Muscle of leg (tissue), 11 donors: Measurements from ENCODE around the gene SUPT6H. TPM values are rescaled to one million over a fixed set of nuclear protein-coding genes. Genes with fewer than 3 reads are reported as not detected.
A peak's percentile ranks its signal among the peaks of the same experiment; 100 is the strongest.
"Not testable (repeated sequence)": the region's sequence is repeated elsewhere in the genome, so short reads cannot be mapped to it uniquely, and the experiment has no call there.

ENCODE experiments used
- DNase-seq: peaks from one replicate; pipeline ENCODE4 v3.0.0; 2013
- H3K27ac ChIP-seq: one replicate; pipeline ENCODE4 v1.5.1; 2013; ENCODE audit warnings: mild to moderate bottlenecking, low read length, control low read depth
- H3K27me3 ChIP-seq: one replicate; pipeline ENCODE4 v1.6.1; 2013; ENCODE audit warnings: low read length; ENCODE audit not compliant: control insufficient read depth, insufficient read depth
- H3K36me3 ChIP-seq: one replicate; pipeline ENCODE4 v1.6.1; 2013; ENCODE audit warnings: low read length; ENCODE audit not compliant: control insufficient read depth, insufficient read depth
- H3K4me1 ChIP-seq: one replicate; pipeline ENCODE4 v1.6.1; 2013; ENCODE audit warnings: low read length; ENCODE audit not compliant: control insufficient read depth, insufficient read depth
- H3K4me3 ChIP-seq: one replicate; pipeline ENCODE4 v1.5.1; 2013; ENCODE audit warnings: low read length, control low read depth
- H3K9me3 ChIP-seq: replicated peaks from 2 replicates; pipeline ENCODE4 v1.6.1; 2013; ENCODE audit warnings: low read depth, low read length; ENCODE audit not compliant: control insufficient read depth
- WGBS: methylation state at CpG from one replicate; pipeline ENCODE4 v1.1.5; 2013; ENCODE audit warnings: missing lambda C conversion rate; ENCODE audit not compliant: insufficient coverage; 5-methylcytosine and 5-hydroxymethylcytosine counted together
- polyA plus RNA-seq, 8 donors: library from polyadenylated mRNA; unstranded; fragments of 120-200 nt; gene quantifications; one replicate each; pipeline versions ENCODE4 v1.2.1 to v1.2.3, GENCODE V29; 2013; ENCODE audit warnings: inconsistent platforms in 1 of 8, low replicate concordance in 1 of 8; ENCODE audit not compliant: insufficient read length in 8 of 8, insufficient read depth in 1 of 8
- total RNA-seq: library from RNA; stranded (reverse); fragments of 120-200 nt; gene quantifications from one replicate; pipeline ENCODE4 v1.2.4, GENCODE V29; 2013

SUPT6H gene
- total and polyA plus RNA-seq, 9 donors = 28.1 to 53.3 (median 43.5) TPM

GRCh38 chr17:28646039-28646754 is 15.8 kb upstream of the SUPT6H start:
- Histone ChIP-seq H3K4me3 (no peak overlapping the region), H3K9me3 (no peaks in the 10 kb centered on the region), H3K36me3 (peaks cover 39% of the 10 kb centered on the region), H3K27me3 (no peaks in the 10 kb centered on the region), H3K27ac (peak overlapping the region; percentile 98), H3K4me1 (peaks cover 28% of the 10 kb centered on the region)
- DNase-seq = no peak
- 80% methylated on average over 8 of the region's 12 CpGs for WGBS

- Histone ChIP-seq H3K4me3 (no peak overlapping the region), H3K4me1 (peaks cover 21% of the 10 kb centered on the region), H3K27ac (no peak overlapping the region), H3K27me3 (no peaks in the 10 kb centered on the region), H3K9me3 (no peaks in the 10 kb centered on the region), H3K36me3 (peaks cover 23% of the 10 kb centered on the region)
- no peak for DNase-seq
- WGBS = 64% methylated on average over 1 of the region's 2 CpGs
Observed at GRCh38 chr17:28648698-28649097, 13.3 kb upstream of the SUPT6H start.

GRCh38 chr17:28655160-28655559 is 6.8 kb upstream of the SUPT6H start:
- H3K36me3 ChIP-seq = peaks cover 41% of the 10 kb centered on the region
- peaks cover 2% of the 10 kb centered on the region for H3K9me3 ChIP-seq
- no CpG with 5 or more reads among the region's 5 CpGs for WGBS
- no peaks in the 10 kb centered on the region for H3K4me1 ChIP-seq
- H3K4me3 ChIP-seq = no peak overlapping the region
- no peaks in the 10 kb centered on the region for H3K27me3 ChIP-seq
- no peak overlapping the region for H3K27ac ChIP-seq
- no peak for DNase-seq

- WGBS = 100% methylated on average over 3 of the region's 5 CpGs
- Histone ChIP-seq H3K9me3 (peaks cover 2% of the 10 kb centered on the region), H3K36me3 (peaks cover 28% of the 10 kb centered on the region), H3K27ac (no peak overlapping the region), H3K27me3 (no peaks in the 10 kb centered on the region), H3K4me3 (no peak overlapping the region), H3K4me1 (peaks cover 3% of the 10 kb centered on the region)
- DNase-seq = no peak
Observed at GRCh38 chr17:28657756-28658155, 4.2 kb upstream of the SUPT6H start.

GRCh38 chr17:28658342-28658741 is 3.7 kb upstream of the SUPT6H start:
- H3K36me3 ChIP-seq = peaks cover 28% of the 10 kb centered on the region

GRCh38 chr17:28658766-28659496 is 3.1 kb upstream of the SUPT6H start:
- not testable (repeated sequence) for H3K9me3 ChIP-seq, H3K4me1 ChIP-seq, H3K27me3 ChIP-seq, H3K4me3 ChIP-seq, H3K27ac ChIP-seq, DNase-seq
- peaks cover 28% of the 10 kb centered on the region for H3K36me3 ChIP-seq
- 97% methylated on average over 33 of the region's 46 CpGs for WGBS

More at GRCh38 chr17:28658342-28658741, 3.7 kb upstream of the SUPT6H start:
- not testable (repeated sequence) for H3K27ac ChIP-seq, H3K4me3 ChIP-seq, H3K27me3 ChIP-seq, H3K9me3 ChIP-seq, DNase-seq, H3K4me1 ChIP-seq
- 100% methylated on average over 3 of the region's 8 CpGs for WGBS

GRCh38 chr17:28659497-28659881 is 2.5 kb upstream of the SUPT6H start:
- not testable (repeated sequence) for H3K9me3 ChIP-seq, DNase-seq, H3K27me3 ChIP-seq, H3K4me3 ChIP-seq, H3K4me1 ChIP-seq, H3K27ac ChIP-seq
- peaks cover 28% of the 10 kb centered on the region for H3K36me3 ChIP-seq
- WGBS = 98% methylated on average over 17 of the region's 23 CpGs

GRCh38 chr17:28662527-28662829 is 473 bp downstream of the SUPT6H start:
- Histone ChIP-seq H3K4me1 (peaks cover 6% of the 10 kb centered on the region), H3K4me3 (peak overlapping the region; percentile 96), H3K27ac (peak overlapping the region; percentile 99), H3K9me3 (peaks cover 2% of the 10 kb centered on the region), H3K36me3 (peaks cover 20% of the 10 kb centered on the region), H3K27me3 (no peaks in the 10 kb centered on the region)
- no peak for DNase-seq
- no CpG with 5 or more reads among the region's 10 CpGs for WGBS

- Histone ChIP-seq H3K4me1 (peaks cover 6% of the 10 kb centered on the region), H3K9me3 (peaks cover 2% of the 10 kb centered on the region), H3K4me3 (no peak overlapping the region), H3K36me3 (peaks cover 21% of the 10 kb centered on the region), H3K27me3 (no peaks in the 10 kb centered on the region), H3K27ac (no peak overlapping the region)
- no peak for DNase-seq
Observed at GRCh38 chr17:28663723-28664122, 1.7 kb downstream of the SUPT6H start.

- Histone ChIP-seq H3K4me1 (peaks cover 5% of the 10 kb centered on the region), H3K36me3 (peaks cover 20% of the 10 kb centered on the region), H3K27me3 (no peaks in the 10 kb centered on the region), H3K9me3 (no peaks in the 10 kb centered on the region), H3K4me3 (no peak overlapping the region), H3K27ac (no peak overlapping the region)
- no peak for DNase-seq
- no CpG with 5 or more reads among the region's 2 CpGs for WGBS
Observed at GRCh38 chr17:28665994-28666393, 4.0 kb downstream of the SUPT6H start.
